ENCODE data around the gene ADAM8. TPM values are rescaled to one million over a fixed set of nuclear protein-coding genes. Genes with fewer than 3 reads are reported as not detected.

The ADAM8 gene
- total RNA-seq, 2 experiments from 2014 or later, result 10.0 to 16.3 TPM

- H2AFZ ChIP-seq (ENCODE audit: low read length), result no peak overlapping the region
- intact Hi-C loops (cut with micrococcal nuclease; ENCODE audit: unreplicated experiment), result no loop called here
- BruUV-seq (replicated peaks), result no TSS peak
- no peaks in the 10 kb centered on the region for H3K9me2 ChIP-seq (ENCODE audit: insufficient read depth, low read length)
- no peak overlapping the region for H3K4me3 ChIP-seq (ENCODE audit: low read depth, low read length, poor library complexity, severe bottlenecking)
- H3K27ac ChIP-seq (ENCODE audit: low read depth, low read length, poor library complexity, severe bottlenecking), result no peak overlapping the region
- H3K9me3 ChIP-seq (ENCODE audit: low read length), result no peaks in the 10 kb centered on the region
- no peaks in the 10 kb centered on the region for H3K79me2 ChIP-seq (ENCODE audit: insufficient read depth, low read depth, low read length)
- TF ChIP-seq CTCF (conservative IDR thresholded peaks at IDR 0.05; ENCODE audit: low read length) (no peak), EZH2phosphoT487 (IDR thresholded peaks at IDR 0.05; ENCODE audit: borderline replicate concordance, low read depth, low read length) (no peak)
- no peak for DNase-seq (ENCODE audit: low spot score)
- no peak overlapping the region for H3K4me2 ChIP-seq (ENCODE audit: low read length)
- ChIA-PET POLR2A (no interaction called here), CTCF (ENCODE audit: unreplicated experiment) (no interaction called here)
- no peaks in the 10 kb centered on the region for H3K4me1 ChIP-seq (ENCODE audit: insufficient read depth, low read length, poor library complexity, severe bottlenecking)
- no peaks in the 10 kb centered on the region for H4K20me1 ChIP-seq (ENCODE audit: insufficient read depth, low read length)
- no peaks in the 10 kb centered on the region for H3K36me3 ChIP-seq (ENCODE audit: insufficient read depth, low read length)
Observed at GRCh38 chr10:133226251-133226808, 50.3 kb downstream of the ADAM8 start.

GRCh38 chr10:133225707-133226191 lies 50.9 kb downstream of the ADAM8 start:
- no peaks in the 10 kb centered on the region for H4K20me1 ChIP-seq (ENCODE audit: insufficient read depth, low read length)
- intact Hi-C loops (cut with micrococcal nuclease; ENCODE audit: unreplicated experiment), result no loop called here

More at GRCh38 chr10:133225707-133226191, 50.9 kb downstream of the ADAM8 start:
- Histone ChIP-seq H3K4me2 (ENCODE audit: low read length) (no peak overlapping the region), H3K27ac (ENCODE audit: low read depth, low read length, poor library complexity, severe bottlenecking) (no peak overlapping the region), H3K36me3 (ENCODE audit: insufficient read depth, low read length) (no peaks in the 10 kb centered on the region), H3K9me3 (ENCODE audit: low read length) (no peaks in the 10 kb centered on the region), H3K4me1 (ENCODE audit: insufficient read depth, low read length, poor library complexity, severe bottlenecking) (no peaks in the 10 kb centered on the region), H2AFZ (ENCODE audit: low read length) (no peak overlapping the region), H3K9me2 (ENCODE audit: insufficient read depth, low read length) (no peaks in the 10 kb centered on the region), H3K79me2 (ENCODE audit: insufficient read depth, low read depth, low read length) (no peaks in the 10 kb centered on the region), H3K4me3 (ENCODE audit: low read depth, low read length, poor library complexity, severe bottlenecking) (no peak overlapping the region)
- no TSS peak for BruUV-seq (replicated peaks)
- ChIA-PET CTCF (ENCODE audit: unreplicated experiment) (no interaction called here), POLR2A (interaction anchor here (1.0 kb wide), 1 partner anchor 686 kb away, joined by 3 read pairs; no protein-coding TSS in a partner anchor)
- DNase-seq (ENCODE audit: low spot score), result no peak
- TF ChIP-seq EZH2phosphoT487 (IDR thresholded peaks at IDR 0.05; ENCODE audit: borderline replicate concordance, low read depth, low read length), result no peak
- TF ChIP-seq CTCF (conservative IDR thresholded peaks at IDR 0.05; ENCODE audit: low read length), result no peak

Data from OCI-LY7 (cell line).